ENCODE data around the gene SLC2A13.

- TF ChIP-seq CTCF (IDR thresholded peaks at IDR 0.05), result no peak
- TF ChIP-seq POLR2AphosphoS5 (IDR thresholded peaks at IDR 0.05), result no peak
Measured at GRCh38 chr12:40033242-40033630, 72.6 kb downstream of the SLC2A13 start.
